Adrenal gland (tissue), 5 donors: ENCODE results near the gene LRRC10.

ENCODE experiments used
- CTCF ChIP-seq, 6 experiments: fragments of 450-650 bp in 4 of 6; fragments of 200-600 bp in 2 of 6; sonication (generic) in 1 of 6; IDR thresholded peaks; 1 replicate in 5 of 6; 2 replicates in 1 of 6; pipeline versions ENCODE4 v1.5.1 to v1.8.0; 2016 to 2021; ENCODE audit warnings: antibody characterized with exemption in 6 of 6, mild to moderate bottlenecking in 2 of 6, moderate library complexity in 1 of 6
- POLR2A ChIP-seq, 2 donors: fragments of 450-650 bp; IDR thresholded peaks; one replicate each; pipeline ENCODE4 v1.6.1; 2017; ENCODE audit warnings: antibody characterized with exemption in 2 of 2, mild to moderate bottlenecking in 2 of 2, moderate library complexity in 1 of 2
- donor health status: DM: no; HTN: no; CAD: no.

- no peak for TF ChIP-seq CTCF (IDR thresholded peaks at IDR 0.05)
- TF ChIP-seq POLR2A (IDR thresholded peaks at IDR 0.05) = no peak
Observed at GRCh38 chr12:69569236-69569635, 41.5 kb downstream of the LRRC10 start.
